ENCODE results near the gene FNBP1.
"Not testable (repeated sequence)": the region's sequence is repeated elsewhere in the genome, so short reads cannot be mapped to it uniquely, and the experiment has no call there.

The FNBP1 gene

DNA sequence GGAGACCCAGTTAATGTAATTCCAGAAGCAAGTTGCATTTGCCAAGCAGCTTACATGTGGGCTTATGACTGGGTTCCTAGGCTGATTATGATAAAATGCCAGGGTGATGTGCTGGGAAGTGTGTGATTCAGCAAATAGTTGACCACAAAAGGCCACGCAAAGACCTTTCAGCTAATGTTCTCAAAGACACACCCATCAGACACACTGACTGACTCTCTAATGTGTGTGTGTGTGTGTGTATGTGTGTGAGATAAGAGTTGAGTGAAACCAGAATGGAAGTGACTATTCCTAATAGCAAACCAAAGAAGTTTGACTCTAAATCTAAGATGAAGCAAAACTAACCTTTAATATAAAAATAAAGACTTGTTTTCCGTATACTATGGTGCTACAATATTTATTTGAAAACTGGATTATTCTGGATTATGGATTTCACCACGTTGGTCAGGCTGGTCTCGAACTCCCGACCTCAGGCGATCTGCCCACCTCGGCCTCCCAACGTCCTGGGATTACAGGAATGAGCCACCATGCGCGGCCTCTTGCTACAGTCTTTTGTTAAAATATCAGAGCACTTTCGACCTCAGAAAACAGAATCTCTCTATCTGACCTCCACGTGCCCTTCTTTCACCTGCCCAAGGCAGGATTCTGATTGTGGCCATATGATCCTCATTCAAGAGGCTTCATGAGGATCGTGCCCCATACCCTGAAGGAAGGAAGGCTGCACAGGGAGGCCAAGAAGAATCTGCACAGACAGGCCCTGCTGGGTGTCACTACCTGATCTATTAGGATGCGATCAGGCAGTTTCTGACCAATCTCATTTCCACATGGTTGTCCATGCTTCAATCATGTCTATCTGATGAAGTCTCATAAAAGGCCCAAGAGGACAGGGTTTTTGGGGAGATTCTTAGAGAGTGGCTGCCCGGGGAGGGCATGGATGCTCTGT, 132.1 kb downstream of the FNBP1 start:
- no peak for DNase-seq

DNA sequence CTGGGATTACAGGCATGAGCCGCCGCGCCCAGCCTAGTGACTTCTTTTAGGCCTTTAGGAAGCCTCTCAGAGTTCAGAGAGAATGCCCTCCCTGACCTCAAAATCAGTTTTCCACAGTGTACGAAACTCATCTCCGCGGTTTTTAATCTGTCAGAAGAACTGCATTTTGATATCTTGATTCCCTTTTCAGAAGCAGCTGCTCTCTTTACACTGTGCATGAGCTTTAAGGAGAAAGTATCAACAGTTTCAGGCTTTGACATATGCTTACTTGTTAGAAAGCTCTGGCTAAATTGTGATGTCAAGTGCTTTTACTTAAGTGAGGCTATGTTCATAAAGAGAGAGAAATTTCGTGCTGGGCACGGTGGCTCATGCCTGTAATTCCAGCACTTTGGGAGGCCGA, 133.1 kb downstream of the FNBP1 start:
- DNase-seq: no peak

DNA sequence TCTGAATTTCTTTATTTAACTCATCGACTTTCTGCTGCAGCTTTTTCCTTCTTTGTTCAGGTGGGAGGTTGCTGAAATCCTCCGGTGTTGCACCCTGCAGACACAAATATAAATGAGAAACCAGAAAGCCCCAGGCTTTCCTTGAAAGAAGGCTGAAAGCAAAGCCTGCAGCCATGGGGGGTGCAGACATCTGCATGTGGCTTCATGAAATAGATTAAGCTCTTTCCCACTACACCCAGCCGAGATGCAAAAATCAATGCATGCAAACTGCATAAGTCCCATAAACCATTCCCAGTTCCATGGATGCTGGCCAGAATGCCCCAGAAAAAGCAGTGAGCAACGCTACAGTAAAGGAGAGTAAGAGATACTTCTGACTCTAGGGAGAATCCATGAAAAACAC, 134.1 kb downstream of the FNBP1 start:
- DNase-seq: no peak

DNA sequence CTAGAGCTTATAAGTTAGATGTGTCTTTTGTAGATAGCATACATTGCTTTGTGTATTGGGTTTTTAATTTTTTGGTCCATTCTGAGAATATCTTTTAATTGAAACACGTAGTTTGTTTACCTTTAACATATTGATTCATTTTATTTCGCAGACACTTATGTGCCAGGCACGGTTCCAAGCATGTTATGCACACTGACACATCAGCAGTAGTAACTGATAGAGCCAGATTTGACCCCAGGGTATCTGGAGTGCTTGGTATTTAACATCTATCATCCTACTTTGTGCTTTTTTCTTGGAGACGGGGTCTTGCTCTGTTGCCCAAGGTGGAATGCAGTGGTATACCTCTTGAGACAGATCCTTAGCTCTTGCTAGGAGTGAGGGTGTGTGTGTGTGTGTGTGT, 135.8 kb downstream of the FNBP1 start:
- no peak for DNase-seq

DNA sequence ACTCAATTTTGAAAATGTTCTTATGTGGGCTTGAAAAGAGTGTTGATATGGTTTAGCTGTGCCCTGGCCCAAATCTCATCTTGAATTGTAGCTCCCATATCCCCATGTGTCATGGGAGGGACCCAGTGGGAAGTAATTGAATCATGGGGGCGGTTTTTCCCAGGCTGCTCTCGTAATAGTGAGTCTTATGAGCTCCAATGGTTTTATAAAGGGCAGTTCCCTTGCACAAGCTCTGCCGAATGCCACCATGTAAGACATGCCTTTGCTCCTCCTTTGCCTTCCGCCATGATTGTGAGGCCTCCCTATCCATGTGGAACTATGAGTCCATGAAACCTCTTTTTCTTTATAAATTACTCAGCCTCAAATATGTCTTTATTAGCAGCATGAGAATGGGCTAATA, 136.7 kb downstream of the FNBP1 start:
- no peak for DNase-seq

DNA sequence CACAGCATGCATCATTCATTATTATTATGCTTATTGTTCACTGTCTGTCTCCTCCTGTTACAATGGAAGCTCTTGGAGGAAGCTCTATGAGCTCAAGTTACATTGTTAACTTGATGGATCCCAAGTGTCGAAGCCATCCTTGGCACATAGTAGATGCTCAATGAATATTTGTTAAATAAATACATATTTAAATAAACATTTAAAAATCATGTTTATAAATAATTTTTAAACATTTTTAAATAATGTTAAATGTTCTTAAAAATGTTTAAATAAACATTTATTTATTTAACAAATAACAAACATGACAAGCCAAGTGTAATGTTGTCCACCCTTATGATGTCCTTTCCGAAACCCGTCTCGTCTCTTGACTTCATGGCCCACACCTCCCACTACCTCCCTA, 138.3 kb downstream of the FNBP1 start:
- DNase-seq: no peak

DNA sequence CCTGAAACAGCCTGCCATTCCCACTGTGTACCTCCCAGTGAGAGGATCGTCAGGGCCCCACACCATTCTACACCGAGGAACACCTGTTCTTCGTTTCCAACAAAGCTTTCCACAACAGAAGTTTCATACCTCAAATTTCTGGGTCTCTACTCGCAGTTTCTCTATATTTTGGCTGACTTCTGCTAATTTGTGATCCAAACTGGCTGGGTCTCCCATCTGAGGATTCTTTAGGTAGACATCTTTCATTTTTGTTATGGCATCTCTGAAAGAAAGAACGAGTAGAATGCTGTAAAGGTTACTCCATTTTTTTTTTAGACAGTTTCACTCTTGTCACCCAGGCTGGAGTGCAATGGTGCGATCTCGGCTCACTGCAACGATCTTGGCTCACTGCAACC, 140.3 kb downstream of the FNBP1 start:
- DNase-seq: no peak

DNA sequence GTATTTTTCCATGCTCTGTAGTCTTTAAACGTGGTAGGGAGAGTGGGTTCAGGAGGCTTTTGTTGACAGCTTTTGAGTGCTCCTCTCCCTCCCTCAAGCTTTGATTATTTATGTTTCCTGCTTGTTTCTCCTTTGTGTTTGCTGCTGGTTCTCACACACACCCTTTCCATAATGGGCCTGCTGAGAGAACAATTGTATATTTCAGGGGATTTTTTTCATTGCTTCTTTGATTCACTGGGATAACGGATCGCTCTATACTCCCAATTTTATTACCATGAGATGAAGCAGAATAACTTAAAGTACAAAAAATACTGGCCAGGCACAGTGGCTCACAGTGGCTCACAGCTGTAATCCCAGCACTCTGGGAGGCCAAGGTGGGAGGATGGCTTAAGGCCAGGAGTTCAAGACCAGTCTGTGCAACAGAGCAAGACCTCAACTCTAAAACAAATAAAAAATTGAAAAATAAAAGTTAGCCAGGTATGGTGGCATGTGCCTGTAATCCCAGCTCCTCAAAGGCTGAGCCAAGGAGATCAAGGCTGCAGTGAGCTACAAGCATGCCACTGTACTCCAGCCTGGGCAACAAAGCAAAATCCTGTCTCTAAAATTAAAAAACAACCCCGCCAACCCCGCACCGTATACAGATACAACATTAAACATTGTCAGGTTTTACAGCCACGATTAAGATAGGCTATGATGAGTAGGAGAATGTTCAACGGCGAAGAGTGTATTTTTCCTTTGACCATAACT, 140.8 kb downstream of the FNBP1 start:
- no peak for DNase-seq

DNA sequence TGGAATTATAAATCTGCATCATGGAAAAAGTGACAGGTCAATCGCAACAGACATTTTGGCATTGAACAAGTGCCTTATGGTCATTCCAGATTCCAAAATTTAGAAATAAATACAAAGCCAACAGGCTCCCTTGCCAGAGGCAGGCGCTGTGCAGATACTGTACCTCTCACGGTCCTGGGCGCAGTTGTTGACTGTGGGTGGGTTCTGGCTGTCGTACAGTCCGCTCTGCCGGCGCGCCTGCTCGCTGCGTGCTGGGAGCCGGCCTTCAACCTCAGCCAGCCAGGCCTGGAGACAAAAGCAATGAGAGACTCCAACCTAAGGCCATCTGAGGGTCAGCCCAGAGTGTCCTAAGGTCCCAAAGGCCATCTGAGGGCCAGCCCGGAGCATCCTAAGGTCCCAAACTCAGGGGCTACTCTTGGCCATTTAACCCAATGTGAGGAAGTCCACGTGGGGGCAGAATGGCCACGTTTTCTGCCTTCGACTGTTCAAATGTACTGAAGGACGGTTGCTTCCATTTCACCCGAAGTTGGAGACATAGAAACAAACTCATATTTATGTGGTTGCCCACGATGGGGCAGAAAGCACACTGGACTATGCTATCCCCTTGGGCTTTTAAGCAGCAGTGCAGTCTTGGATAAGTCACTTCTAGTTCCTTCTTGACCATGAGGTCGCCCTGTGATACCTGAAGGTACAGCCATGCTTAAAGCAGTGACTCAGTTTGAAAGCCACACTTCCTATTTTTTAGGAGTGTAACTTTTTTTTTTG, 142.5 kb downstream of the FNBP1 start:
- DNase-seq: no peak

DNA sequence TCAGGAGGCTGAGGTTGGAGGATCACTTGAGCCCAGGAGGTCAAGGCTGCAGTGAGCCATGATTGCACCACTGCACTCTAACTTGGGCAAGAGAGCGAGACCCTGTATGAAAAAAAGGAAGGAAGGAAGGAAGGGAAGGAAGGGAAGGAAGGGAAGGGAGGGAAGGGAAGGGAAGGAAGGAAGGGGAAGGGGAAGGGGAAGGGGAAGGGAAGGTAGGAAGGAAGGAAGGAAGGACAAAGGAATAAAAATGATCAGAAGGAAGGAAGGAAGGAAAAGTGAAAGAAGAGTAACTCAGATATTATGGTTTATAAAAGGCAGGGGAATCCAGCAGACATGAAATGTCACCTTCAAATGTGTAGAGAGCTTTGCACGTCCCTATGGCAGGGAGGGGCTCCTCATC, 143.4 kb downstream of the FNBP1 start:
- DNase-seq: no peak

DNA sequence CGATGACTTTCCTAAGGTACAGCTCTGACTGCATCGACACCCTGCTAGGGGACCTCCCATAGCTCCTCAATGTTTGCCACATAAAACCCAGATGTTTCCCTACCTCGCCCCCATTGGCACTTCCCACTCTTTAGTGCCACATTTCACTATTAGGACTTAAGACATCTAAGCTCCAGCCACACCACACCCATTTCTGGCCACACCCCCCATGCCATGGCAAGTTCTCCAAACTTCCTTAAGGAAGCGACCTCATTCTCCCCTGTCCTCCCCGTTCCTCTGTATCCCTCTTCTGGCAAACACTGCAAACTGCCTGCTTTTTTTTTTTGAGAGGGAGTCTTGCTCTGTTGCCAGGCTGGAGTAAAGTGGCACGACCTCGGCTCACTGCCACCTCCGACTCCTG, 144.8 kb downstream of the FNBP1 start:
- no peak for DNase-seq

DNA sequence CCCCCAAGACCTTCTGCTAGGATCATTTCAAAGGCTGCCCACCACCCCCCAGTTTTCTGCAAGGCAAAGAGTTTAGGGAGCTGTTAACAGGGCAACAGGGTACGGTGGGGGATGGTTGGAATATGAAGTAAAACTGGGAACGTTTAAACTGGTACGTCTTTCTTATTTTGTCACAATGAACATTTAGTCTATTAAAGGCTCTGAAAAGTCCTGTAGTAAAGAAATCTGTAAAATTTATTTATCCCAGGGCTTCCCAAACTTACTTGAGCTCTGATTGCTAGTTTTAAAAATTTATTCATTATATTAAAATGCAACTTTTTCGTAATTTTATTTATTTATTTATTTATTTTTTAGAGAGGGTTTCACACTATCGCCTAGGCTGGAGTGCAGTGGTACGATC, 145.7 kb downstream of the FNBP1 start:
- DNase-seq: no peak

DNA sequence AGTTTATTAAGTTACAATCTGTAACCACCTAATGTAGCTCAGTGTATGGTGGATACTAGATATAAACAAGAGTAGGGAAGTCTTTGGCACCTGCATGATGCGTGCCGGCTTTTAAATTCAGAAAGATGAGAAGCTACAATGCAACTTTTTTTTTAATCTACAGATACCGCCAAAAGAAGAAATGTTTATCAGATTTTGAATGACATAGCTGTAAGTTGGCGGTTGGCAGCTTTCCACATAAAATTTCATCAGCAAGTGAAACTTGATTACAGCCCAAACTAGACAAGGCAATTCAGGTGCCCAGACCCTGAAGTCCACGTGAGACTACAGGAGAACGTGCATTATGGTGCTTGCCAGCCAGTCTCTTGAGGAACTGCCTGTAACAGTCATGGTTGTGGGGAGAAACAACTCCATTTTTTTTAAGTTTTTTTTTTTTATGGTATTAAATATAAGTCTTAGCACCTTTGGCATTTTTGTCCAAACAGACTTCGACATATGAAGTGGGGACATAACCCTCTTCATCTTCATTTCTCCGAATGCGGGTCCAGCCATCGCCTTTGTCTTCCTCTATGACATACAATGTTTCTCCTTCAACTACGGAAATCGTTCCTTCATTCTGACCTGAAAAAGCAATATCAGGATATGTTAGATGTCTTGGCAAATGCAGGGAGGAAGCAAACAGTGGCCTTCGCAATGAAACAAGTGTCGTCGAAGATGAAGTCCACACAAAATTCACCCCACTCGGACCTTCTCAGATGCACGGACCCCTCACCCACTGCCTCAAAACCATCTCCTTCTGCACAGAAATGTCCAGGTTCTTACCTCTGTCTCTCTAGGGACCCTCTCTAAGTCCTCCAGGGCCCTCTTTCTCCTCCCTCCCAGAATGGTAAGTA, 147.4 kb downstream of the FNBP1 start:
- DNase-seq: no peak

DNA sequence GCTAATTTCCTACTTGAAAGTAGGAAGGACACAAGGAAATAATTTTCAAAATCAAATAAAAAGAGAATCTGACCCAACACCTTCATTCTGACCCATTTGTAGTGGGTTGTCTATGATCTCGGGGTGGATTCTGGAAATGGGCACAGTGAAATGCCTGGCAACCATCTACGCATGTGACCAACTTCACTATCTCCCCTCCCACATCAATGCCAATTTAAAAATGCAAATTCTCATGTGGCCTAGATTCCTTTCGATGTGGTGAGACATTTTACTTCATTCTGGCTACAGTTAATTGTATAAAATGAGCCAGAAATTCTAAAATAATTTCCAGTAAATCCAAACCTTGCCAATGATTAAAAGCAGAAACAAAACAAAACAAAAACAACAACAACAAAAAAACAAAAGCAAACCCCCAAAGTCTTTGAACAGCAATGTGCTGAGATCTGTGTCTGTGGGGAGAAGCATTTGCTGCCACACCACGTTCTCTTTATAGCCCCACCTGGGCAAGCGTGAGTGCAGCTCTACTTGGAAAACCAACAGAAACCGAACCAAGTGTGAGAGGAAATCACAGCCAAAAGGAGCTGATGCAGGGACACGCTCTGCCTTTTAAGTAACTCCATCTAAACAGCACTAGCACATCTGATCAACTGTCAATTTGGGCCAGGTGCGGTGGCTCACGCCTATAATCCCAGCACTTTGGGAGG, 148.7 kb downstream of the FNBP1 start:
- no peak for DNase-seq

DNA sequence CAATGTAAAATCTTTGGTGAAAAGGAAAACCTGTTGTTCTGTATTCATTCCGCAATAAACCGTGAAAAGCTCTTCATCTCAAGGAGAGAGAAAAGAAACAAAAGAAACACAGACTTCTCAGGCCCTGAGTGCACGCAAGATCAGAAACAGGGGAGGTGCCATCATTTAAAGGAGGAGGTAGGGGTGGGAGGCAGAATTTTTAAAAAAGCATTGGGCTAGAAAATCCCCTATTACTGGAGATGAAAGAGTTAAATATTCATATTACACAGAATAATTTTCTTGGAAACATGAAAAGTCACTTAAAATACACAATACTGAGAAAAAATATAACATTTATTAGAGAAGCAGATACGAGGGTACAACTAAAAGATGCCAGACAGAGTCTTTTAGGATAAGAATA, 151.4 kb downstream of the FNBP1 start:
- DNase-seq: no peak

DNA sequence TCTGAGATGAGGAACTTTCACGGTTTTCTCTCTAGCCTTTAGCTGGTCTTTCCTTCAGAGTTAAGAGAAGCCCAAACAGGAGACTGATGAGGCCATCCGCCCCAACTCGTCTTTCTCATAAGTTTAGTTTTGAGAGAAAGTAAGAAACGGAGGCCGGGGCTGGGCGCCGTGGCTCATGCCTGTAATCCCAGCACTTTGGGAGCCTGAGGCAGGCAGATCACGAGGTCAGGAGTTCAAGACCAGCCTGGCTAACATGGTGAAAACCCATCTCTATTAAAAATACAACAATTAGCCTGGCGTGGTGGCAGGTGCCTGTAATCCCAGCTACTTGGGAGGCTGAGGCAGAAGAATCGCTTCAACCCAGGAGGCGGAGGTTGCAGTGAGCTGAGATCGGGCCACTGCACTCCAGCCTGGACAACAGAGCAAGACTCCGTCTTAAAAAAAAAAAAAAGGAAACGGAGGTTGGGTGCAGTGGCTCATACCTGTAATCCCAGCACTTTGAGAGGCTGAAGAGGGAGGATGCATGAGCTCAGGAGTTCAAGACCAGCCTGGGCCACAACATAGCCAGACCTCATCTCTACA, 152.2 kb downstream of the FNBP1 start:
- not testable (repeated sequence) for DNase-seq

DNA sequence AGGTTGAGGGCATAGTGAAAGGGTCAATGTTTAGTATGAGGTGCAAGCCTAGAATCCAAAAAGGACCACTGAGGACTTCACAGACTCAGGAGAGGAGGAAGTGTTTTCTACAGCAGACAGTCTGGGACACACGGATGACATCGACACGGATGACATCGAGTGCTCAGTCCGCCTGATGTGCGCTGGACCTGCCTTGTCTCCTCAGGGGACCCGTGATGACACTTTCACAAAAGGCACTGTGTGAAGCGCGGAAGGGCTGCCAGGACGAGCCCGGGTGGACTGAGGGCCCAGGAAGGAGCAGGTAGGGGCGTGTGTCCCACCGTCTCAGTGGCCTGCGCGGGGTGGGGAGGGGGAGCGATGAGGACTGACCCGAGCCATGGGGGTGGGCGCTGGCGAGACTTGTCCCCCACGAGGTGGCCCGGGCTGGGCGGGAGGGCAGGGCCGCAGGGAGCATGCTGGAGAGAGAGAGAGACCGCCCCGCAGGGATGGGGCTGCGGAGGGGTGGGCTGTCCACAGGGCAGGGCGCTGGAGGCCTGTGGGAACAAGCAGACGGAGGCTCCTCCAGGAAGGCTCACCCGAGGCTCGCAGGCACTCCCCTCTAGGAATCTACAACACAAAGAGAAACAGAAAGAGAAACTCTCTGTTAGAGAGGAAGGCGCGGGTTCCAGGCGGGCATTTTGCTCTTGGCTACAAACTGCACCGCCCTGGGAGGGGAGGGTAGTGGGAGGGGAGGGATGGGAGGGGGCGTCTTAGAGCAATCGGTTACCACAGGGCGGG, 152.9 kb downstream of the FNBP1 start:
- DNase-seq: no peak

DNA sequence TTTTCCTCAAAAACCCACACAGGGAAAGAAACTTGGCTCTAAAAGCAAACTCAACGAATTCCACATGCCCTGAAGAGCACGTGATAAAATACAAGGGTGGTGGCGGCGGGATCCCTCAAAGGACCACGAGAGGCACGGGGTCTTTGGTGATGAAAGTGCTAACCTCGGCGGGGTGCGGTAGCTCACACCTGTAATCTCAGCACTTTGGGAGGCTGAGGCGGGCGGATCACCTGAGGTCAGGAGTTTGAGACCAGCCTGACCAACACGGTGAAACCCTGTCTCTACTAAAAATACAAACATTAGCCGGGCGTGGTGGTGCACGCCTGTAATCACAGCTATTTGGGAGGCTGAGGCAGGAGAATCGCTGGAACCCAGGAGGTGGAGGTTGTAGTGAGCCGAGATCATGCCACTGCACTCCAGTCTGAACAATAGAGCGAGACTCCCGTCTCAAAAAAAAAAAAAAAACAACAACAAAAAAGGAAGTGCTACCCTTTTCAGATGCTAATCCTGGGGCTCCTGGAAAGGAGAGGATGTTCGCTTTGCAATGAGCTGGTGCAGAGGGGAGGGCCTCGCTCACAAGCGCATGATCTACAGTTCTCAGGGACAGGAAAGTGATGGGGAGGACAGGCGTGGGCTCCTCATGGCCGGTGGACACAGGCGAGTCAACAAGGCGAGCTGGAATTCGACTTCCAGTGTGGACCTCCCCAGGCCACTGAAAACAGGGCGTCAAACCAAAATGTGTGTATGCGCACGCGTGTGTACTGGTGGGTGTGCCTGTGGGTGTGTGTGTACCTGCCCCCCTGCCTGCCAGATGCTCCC, 153.7 kb downstream of the FNBP1 start:
- DNase-seq: no peak

DNA sequence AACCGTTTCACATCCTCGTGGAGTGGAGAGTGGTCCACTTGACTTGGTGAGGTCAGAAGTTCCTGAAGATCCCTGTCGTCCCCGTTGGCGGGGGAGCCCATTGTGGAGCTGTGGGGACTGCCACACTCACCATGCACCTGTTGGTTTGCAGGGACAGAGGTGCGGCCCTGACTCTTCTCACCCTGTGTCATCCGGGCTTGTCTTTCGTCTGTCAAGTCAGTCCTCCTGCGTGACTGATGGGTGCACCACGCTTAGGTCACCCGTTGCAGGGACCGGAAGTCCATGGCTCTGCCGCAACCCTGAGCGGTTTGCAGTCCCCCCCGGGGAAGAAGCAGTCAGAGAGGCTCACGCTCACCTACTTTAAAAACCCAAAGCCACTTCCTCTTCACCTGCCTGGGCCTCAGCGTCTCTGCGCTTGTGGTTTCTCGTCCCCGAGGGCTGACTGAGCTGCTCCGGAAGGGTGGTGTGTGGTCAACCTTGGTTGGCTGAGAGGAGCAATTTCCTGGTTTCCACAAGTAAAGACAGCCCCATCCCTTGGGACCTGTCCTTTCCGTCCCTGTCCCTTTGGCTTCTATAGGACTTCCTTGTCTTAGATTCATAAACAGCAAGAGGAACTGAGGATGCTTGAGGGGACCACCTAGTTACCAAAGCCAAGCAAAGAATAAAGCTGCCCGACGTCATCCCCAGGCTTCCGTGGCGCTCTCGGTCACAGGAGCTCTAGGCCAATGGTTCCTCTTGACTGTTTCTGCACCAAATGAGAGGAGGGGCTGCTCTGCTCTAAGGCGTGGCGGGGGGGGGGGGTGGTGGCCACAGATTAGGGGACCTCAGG, 154.5 kb downstream of the FNBP1 start:
- no peak for DNase-seq
